A673 (cell line): ENCODE data around the gene BCAR1. TPM values are rescaled to one million over a fixed set of nuclear protein-coding genes. Genes with fewer than 3 reads are reported as not detected.

ENCODE experiments used
- BruUV-seq: library from RNA; stranded (reverse); fragments of 400-500 nt; replicated peaks from 2 replicates; lab custom pipeline; 2021; lab: Mats Ljungman, UMichigan
- CTCF ChIA-PET: fragments of 300-600 bp; sonication (Branson Sonifier 250); formaldehyde crosslinking; loops from one replicate; lab custom pipeline; 2022; ENCODE audit warnings: antibody characterized with exemption; lab: Charles Lee
- POLR2A ChIA-PET: fragments of 300-600 bp; sonication (Branson Sonifier 250); formaldehyde crosslinking; loops from one replicate; lab custom pipeline; 2022; ENCODE audit warnings: antibody characterized with exemption; ENCODE audit not compliant: low non-redundant PET; lab: Charles Lee
- DNase-seq: peaks from one replicate; pipeline ENCODE4 v3.0.0-alpha.2; 2015; ENCODE audit warnings: low spot score
- H3K27ac ChIP-seq: fragments of 200-600 bp; sonication (generic); 2 replicates; pipeline ENCODE4 v1.5.1; 2016; ENCODE audit warnings: mixed run types, low read depth, mild to moderate bottlenecking, mixed read lengths, antibody characterized with exemption, low read length; ENCODE audit not compliant: poor library complexity, severe bottlenecking
- H3K27me3 ChIP-seq: fragments of 200-600 bp; sonication (generic); replicated peaks from 2 replicates; pipeline ENCODE4 v1.6.1; 2017; ENCODE audit warnings: mixed run types, low read depth, mild to moderate bottlenecking, mixed read lengths, antibody characterized with exemption, low read length; ENCODE audit not compliant: insufficient read depth, poor library complexity
- H3K36me3 ChIP-seq: fragments of 200-600 bp; sonication (generic); 2 replicates; pipeline ENCODE4 v1.6.1; 2016; ENCODE audit warnings: mixed run types, mild to moderate bottlenecking, mixed read lengths, antibody characterized with exemption, low read length; ENCODE audit not compliant: insufficient read depth, poor library complexity, severe bottlenecking
- H3K4me1 ChIP-seq: fragments of 200-600 bp; sonication (generic); 2 replicates; pipeline ENCODE4 v1.6.1; 2017; ENCODE audit warnings: mixed run types, mild to moderate bottlenecking, mixed read lengths, antibody characterized with exemption, low read length; ENCODE audit not compliant: insufficient read depth, poor library complexity, severe bottlenecking
- H3K4me3 ChIP-seq: fragments of 200-600 bp; sonication (generic); 2 replicates; pipeline ENCODE4 v1.5.1; 2016; ENCODE audit warnings: low read depth, mixed run types, mild to moderate bottlenecking, mixed read lengths, low read length; ENCODE audit not compliant: poor library complexity, severe bottlenecking
- H3K9me3 ChIP-seq: fragments of 200-600 bp; sonication (generic); 2 replicates; pipeline ENCODE4 v1.6.1; 2016; ENCODE audit warnings: mixed run types, low read depth, mild to moderate bottlenecking, mixed read lengths, antibody characterized with exemption, low read length; ENCODE audit not compliant: poor library complexity, severe bottlenecking
- EZH2 ChIP-seq: fragments of 200-600 bp; sonication (generic); IDR thresholded peaks from 2 replicates; pipeline ENCODE4 v1.6.1; 2017; ENCODE audit warnings: borderline replicate concordance, low read depth, mild to moderate bottlenecking, mixed read lengths, antibody characterized with exemption, low read length; ENCODE audit not compliant: poor library complexity, severe bottlenecking
- intact Hi-C: fragments of 100-400 bp; cut with micrococcal nuclease; formaldehyde crosslinking; loops from one replicate; pipeline ENCODE4 v1.10.0; 2022; ENCODE audit not compliant: unreplicated experiment
- total RNA-seq: library from RNA; stranded (reverse); gene quantifications from 2 replicates; pipeline ENCODE4 v1.2.3, GENCODE V29; 2021
- TF ChIP-seq, protein P1 (sequence below): fragments of 300-800, 200-600 bp; sonication (generic); conservative IDR thresholded peaks from 2 replicates; pipeline ENCODE4 v1.5.1; 2017; ENCODE audit warnings: low read depth, mild to moderate bottlenecking, antibody characterized with exemption, low read length, moderate library complexity, mixed read lengths

BCAR1 gene
- total RNA-seq, 1 experiment from 2014 or later, result 42.2 TPM

DNA sequence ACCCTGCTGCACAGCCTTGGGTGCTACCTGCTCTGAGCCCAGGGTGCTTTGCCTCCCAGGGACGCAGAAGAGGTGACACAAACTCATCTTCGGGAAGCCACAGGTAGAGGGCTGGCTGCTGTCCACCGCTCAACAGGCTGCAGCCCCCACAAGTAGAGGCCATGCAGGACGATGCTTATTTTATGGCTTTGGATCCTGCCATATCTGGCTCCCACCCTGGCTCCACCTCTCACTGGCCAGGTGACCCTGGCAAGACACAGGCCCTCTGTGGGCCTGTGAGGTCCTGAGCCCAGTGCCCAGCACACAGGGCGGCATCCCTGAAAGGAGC lies 11.3 kb upstream of the BCAR1 start:
- H3K27ac ChIP-seq, result no peak overlapping the region
- H3K36me3 ChIP-seq, result no peaks in the 10 kb centered on the region
- BruUV-seq, result no TSS peak
- CTCF ChIA-PET, result no interaction called here
- intact Hi-C loops, result no loop called here
- TF ChIP-seq, protein P1, sequence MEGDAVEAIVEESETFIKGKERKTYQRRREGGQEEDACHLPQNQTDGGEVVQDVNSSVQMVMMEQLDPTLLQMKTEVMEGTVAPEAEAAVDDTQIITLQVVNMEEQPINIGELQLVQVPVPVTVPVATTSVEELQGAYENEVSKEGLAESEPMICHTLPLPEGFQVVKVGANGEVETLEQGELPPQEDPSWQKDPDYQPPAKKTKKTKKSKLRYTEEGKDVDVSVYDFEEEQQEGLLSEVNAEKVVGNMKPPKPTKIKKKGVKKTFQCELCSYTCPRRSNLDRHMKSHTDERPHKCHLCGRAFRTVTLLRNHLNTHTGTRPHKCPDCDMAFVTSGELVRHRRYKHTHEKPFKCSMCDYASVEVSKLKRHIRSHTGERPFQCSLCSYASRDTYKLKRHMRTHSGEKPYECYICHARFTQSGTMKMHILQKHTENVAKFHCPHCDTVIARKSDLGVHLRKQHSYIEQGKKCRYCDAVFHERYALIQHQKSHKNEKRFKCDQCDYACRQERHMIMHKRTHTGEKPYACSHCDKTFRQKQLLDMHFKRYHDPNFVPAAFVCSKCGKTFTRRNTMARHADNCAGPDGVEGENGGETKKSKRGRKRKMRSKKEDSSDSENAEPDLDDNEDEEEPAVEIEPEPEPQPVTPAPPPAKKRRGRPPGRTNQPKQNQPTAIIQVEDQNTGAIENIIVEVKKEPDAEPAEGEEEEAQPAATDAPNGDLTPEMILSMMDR, result no peak
- no peak for TF ChIP-seq EZH2
- no peak overlapping the region for H3K4me3 ChIP-seq
- H3K27me3 ChIP-seq, result no peaks in the 10 kb centered on the region
- no peak for DNase-seq
- H3K9me3 ChIP-seq, result no peaks in the 10 kb centered on the region
- POLR2A ChIA-PET, result no interaction called here
- H3K4me1 ChIP-seq, result peaks cover 19% of the 10 kb centered on the region

DNA sequence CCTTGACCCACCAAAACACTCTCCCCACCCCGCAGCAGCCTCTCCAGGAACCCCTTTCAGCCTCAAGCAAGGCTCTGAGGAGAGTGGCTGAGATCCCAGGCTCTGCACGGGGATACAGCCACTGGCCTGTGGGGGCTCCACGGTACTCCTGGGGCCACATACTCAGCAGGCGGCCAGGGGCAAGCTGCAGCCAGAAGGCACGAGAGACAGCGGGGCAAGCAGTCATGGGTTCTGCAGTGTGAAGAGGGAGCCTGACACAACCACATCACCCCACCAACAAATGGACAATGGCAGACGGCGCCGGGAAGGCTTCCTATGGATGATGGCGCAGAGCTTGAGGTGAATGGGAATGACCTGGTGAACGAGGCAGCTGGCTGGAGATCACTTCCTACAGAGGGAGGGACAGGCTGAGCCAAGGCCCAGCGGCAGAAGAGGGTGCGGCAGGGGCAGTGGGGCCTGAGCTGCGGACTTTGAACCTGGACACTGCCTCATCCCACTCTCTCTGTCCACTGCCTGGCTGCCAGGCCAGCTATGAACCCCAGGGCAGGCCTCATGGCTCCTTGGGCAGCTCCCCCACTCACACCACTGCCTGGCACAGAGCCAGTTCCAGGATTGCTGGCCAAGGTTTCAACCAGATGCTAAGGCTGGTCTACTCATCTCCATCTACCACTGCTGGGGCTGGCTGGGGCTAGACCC lies 10.8 kb upstream of the BCAR1 start:
- intact Hi-C loops, result no loop called here
- DNase-seq, result no peak
- Histone ChIP-seq H3K36me3 (no peaks in the 10 kb centered on the region), H3K27me3 (no peaks in the 10 kb centered on the region), H3K27ac (peak overlapping the region; percentile 28), H3K9me3 (no peaks in the 10 kb centered on the region), H3K4me1 (peaks cover 19% of the 10 kb centered on the region), H3K4me3 (no peak overlapping the region)
- CTCF ChIA-PET, result no interaction called here
- BruUV-seq, result no TSS peak
- POLR2A ChIA-PET, result no interaction called here
- TF ChIP-seq EZH2, result no peak
- TF ChIP-seq, protein P1, result no peak

DNA sequence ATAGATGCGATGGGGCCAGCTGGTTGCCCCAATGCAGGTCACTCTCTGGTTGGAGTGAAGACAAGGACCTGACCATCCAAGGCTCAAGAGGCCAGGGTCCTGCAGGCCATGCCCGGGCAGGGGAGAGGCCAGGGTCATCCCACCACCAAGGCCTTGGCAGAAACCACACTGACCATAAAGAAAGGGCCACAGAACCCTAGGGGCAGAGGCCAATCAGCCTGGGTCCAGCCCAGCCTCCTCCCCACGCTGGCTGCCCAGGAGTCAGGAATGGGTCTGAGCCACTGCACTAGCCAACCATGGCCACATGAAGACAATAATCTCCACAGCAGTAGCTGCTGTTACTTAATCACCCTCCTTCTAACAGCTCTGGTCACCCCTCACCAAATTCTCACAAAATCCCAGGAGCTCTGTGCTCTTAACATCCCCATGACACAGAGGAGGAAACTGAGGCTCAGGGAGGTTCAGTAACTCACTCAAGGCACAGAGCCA lies 10.2 kb upstream of the BCAR1 start:
- POLR2A ChIA-PET, result no interaction called here
- peak overlapping the region; percentile 28 for H3K27ac ChIP-seq
- peaks cover 24% of the 10 kb centered on the region for H3K4me1 ChIP-seq
- CTCF ChIA-PET, result no interaction called here
- no TSS peak for BruUV-seq
- no peaks in the 10 kb centered on the region for H3K9me3 ChIP-seq
- DNase-seq, result no peak
- H3K4me3 ChIP-seq, result no peak overlapping the region
- H3K27me3 ChIP-seq, result no peaks in the 10 kb centered on the region
- intact Hi-C loops, result no loop called here
- no peaks in the 10 kb centered on the region for H3K36me3 ChIP-seq
- TF ChIP-seq, protein P1, result no peak
- TF ChIP-seq EZH2, result no peak
